Kidney (tissue), 14 donors: ENCODE measurements around the gene CYB5R3. TPM values are rescaled to one million over a fixed set of nuclear protein-coding genes. Genes with fewer than 3 reads are reported as not detected.

Source experiments
- DNase-seq, 5 donors: peaks; one replicate each; pipeline ENCODE4 v3.0.0-alpha.2; 2013 to 2020
- FAIRE-seq: peaks from 2 replicates; lab custom pipeline; 2012; peaks lifted over from hg19 to GRCh38; lab: Jason Lieb, UNC
- H3K27ac ChIP-seq, 2 donors: one replicate each; pipeline ENCODE4 v1.7.0; 2013; ENCODE audit warnings: low read depth in 2 of 2, low read length in 2 of 2, inconsistent platforms in 1 of 2
- H3K27me3 ChIP-seq: one replicate; pipeline ENCODE4 v1.7.1; 2013; ENCODE audit warnings: low read length, inconsistent platforms; ENCODE audit not compliant: control insufficient read depth, insufficient read depth
- H3K36me3 ChIP-seq, 3 donors: one replicate each; pipeline versions ENCODE4 v1.7.0 to v1.7.1; 2013; ENCODE audit warnings: low read length in 3 of 3, control low read depth in 1 of 3, inconsistent platforms in 1 of 3; ENCODE audit not compliant: insufficient read depth in 3 of 3, control insufficient read depth in 2 of 3
- H3K4me1 ChIP-seq, 3 donors: one replicate each; pipeline versions ENCODE4 v1.7.0 to v1.7.1; 2013; ENCODE audit warnings: low read length in 3 of 3, inconsistent platforms in 1 of 3, low read depth in 1 of 3; ENCODE audit not compliant: control insufficient read depth in 2 of 3, insufficient read depth in 2 of 3
- H3K4me3 ChIP-seq, 3 donors: one replicate each; pipeline versions ENCODE4 v1.7.0 to v1.8.1; 2013; ENCODE audit warnings: low read length in 3 of 3, control low read depth in 1 of 3, inconsistent platforms in 1 of 3
- H3K9ac ChIP-seq, 3 donors: one replicate each; pipeline versions ENCODE4 v1.7.0 to v1.7.1; 2013; ENCODE audit warnings: low read length in 3 of 3, control low read depth in 1 of 3, inconsistent platforms in 1 of 3
- H3K9me3 ChIP-seq, 3 donors: one replicate each; pipeline versions ENCODE4 v1.7.0 to v1.7.1; 2013; ENCODE audit warnings: low read length in 3 of 3, control low read depth in 1 of 3, inconsistent platforms in 1 of 3; ENCODE audit not compliant: control insufficient read depth in 2 of 3, insufficient read depth in 1 of 3
- intact Hi-C: fragments of 100-400 bp; cut with DNase I; formaldehyde crosslinking; loops from one replicate; pipeline ENCODE4 v1.11.1; 2022
- polyA plus RNA-seq: library from polyadenylated mRNA; stranded (reverse); fragments of 350-450 nt; fragmentation: Illumina TruSeq; extraction: RNeasy Lipid Tissue Mini Kit (QIAGEN cat#74804); gene quantifications from one replicate; pipeline ENCODE4 v1.2.3, GENCODE V29; 2014; ENCODE audit warnings: low read depth, low replicate concordance; ENCODE audit not compliant: insufficient read depth
- total RNA-seq: library from RNA; stranded (reverse); fragmentation: NEBNext Ultra II Directional; extraction: Animal tissue kit (Norgen Biotek cat#: 25700); gene quantifications from one replicate; pipeline ENCODE4 v1.2.1, GENCODE V29; 2021
- TF ChIP-seq, protein P1 (sequence below): IDR thresholded peaks from 3 replicates; pipeline ENCODE4 v1.5.1; 2012; ENCODE audit warnings: mild to moderate bottlenecking, moderate library complexity, borderline replicate concordance; ENCODE audit not compliant: insufficient read depth; ENCODE audit errors: extremely low read depth
- donor health status: control.
- donor health status: control.
- donor health status: control.
- donor health status: control.
- donor health status: control.
- donor health status: DM: yes; HTN: yes; CAD: no.
- donor health status: Normal renal cell carcinoma (clear cell type).

The CYB5R3 gene
- total and polyA plus RNA-seq, 2 donors from 2014 or later: 287 to 426 TPM

DNA sequence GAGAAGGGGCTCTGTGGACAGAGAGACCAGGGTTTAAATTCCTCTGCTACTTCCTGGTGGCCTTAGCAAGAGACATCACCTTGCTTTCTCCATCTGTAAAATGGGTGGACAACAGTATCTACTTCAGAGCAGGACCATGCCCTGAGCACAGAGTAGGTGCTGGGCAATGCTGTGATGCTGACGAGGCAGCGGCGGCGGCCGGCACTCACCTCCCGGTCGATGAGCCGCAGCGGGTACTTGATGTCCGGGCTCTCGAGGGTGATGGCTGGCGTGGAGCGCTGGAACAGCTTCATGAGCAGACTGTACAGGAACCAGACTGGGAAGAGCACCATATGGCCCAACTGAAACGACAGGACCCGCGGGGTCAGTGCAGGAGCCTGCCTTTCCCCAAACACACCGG, 12.7 kb downstream of the CYB5R3 start:
- H3K9ac ChIP-seq: no peak overlapping the region
- DNase-seq: no peak
- no peak for FAIRE-seq

DNA sequence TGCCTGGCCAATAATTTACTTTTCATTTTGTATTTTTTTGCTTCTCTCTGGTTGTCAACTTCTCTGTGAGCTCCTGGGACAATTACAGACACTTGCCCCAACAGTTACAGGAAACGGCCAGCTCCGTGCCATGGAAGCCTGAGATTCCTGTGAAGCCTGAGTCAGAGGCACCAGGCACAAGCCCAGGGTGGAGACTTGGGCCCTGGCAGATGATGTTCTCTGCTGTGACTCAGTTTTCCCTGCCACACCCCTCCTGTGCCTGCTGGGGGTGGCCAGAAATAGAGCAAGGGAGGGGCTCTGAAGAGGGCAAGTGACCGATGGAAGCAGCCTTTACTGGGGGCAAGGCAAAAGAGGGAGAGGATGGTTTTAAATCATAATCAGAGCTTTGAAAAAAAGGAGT, 13.7 kb downstream of the CYB5R3 start:
- DNase-seq (no peak), FAIRE-seq (no peak)
- intact Hi-C loops: no loop called here

More for the DNA sequence above, 12.7 kb downstream of the CYB5R3 start:
- H3K4me3 ChIP-seq: no peak overlapping the region
- no peak overlapping the region for H3K27ac ChIP-seq
- TF ChIP-seq, protein P1, sequence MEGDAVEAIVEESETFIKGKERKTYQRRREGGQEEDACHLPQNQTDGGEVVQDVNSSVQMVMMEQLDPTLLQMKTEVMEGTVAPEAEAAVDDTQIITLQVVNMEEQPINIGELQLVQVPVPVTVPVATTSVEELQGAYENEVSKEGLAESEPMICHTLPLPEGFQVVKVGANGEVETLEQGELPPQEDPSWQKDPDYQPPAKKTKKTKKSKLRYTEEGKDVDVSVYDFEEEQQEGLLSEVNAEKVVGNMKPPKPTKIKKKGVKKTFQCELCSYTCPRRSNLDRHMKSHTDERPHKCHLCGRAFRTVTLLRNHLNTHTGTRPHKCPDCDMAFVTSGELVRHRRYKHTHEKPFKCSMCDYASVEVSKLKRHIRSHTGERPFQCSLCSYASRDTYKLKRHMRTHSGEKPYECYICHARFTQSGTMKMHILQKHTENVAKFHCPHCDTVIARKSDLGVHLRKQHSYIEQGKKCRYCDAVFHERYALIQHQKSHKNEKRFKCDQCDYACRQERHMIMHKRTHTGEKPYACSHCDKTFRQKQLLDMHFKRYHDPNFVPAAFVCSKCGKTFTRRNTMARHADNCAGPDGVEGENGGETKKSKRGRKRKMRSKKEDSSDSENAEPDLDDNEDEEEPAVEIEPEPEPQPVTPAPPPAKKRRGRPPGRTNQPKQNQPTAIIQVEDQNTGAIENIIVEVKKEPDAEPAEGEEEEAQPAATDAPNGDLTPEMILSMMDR: no peak
- intact Hi-C loops: no loop called here
- no peaks in the 10 kb centered on the region for H3K27me3 ChIP-seq
- H3K36me3 ChIP-seq: peaks cover 0 to 20% (median 16%) of the 10 kb centered on the region in 3 donors
- peaks cover 0 to 7% (median 2%) of the 10 kb centered on the region in 3 donors for H3K4me1 ChIP-seq
- H3K9me3 ChIP-seq: no peaks in the 10 kb centered on the region

DNA sequence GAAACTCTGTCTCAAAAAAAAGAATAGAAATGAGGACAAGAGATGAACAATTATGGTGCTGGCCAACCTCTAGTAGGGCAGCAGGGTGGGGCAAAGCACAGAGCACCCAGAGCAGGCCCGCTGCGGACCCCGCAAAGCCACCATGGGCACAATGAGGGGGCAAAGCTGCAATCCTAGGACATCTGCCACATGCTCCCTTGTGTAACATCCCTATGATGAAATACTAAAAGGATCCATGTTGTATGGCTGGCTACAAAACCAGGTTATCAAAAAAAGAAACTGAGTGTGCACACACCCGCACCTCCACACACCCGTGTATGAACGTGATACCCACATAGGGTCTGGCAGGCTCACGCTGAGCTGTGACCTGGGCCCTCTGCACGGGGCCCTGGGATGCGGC, 16.2 kb downstream of the CYB5R3 start:
- Histone ChIP-seq H3K4me1 (no peaks in the 10 kb centered on the region), H3K36me3 (peaks cover 0 to 31% (median 22%) of the 10 kb centered on the region in 3 donors), H3K9ac (no peak overlapping the region), H3K27me3 (no peaks in the 10 kb centered on the region), H3K9me3 (no peaks in the 10 kb centered on the region), H3K4me3 (no peak overlapping the region), H3K27ac (no peak overlapping the region)
- TF ChIP-seq, protein P1: no peak
- no peak for FAIRE-seq
- no peak for DNase-seq
- intact Hi-C loops: no loop called here

More for the DNA sequence above, 13.7 kb downstream of the CYB5R3 start:
- Histone ChIP-seq H3K9me3 (no peaks in the 10 kb centered on the region), H3K4me1 (peaks cover 0 to 7% (median 2%) of the 10 kb centered on the region in 3 donors), H3K4me3 (no peak overlapping the region), H3K27me3 (no peaks in the 10 kb centered on the region), H3K9ac (no peak overlapping the region), H3K36me3 (peaks cover 0 to 27% (median 19%) of the 10 kb centered on the region in 3 donors), H3K27ac (no peak overlapping the region)
- TF ChIP-seq, protein P1: no peak

DNA sequence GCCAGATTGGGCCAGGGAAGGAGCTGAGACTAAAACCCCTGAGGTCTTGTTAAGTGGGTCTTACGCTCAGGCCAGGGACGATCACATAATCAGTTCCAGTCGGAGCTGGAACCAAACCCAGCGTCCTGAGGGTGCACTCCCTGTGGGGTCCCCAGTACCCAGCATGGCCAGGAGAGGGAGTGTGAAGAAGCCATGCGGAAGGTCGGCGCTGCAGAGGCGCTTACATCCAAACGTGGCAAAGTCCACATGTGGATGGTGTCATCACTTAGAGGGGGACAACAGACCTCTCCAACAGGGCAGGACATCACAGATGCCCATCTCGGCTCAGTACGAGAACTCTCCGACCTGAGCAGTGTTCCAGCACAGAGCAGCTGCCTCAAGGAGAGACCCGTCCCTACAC, 17.1 kb downstream of the CYB5R3 start:
- FAIRE-seq (no peak), DNase-seq (no peak)
- no peak overlapping the region for H3K27ac ChIP-seq
- intact Hi-C loops: no loop called here
- H3K27me3 ChIP-seq: no peaks in the 10 kb centered on the region
- peaks cover 0 to 37% (median 28%) of the 10 kb centered on the region in 3 donors for H3K36me3 ChIP-seq
- no peak overlapping the region for H3K9ac ChIP-seq
- H3K4me1 ChIP-seq: no peaks in the 10 kb centered on the region
- no peak overlapping the region for H3K4me3 ChIP-seq
- TF ChIP-seq, protein P1: peak; percentile 8
- no peaks in the 10 kb centered on the region for H3K9me3 ChIP-seq
